Sigmoid colon (tissue), 7 donors: ENCODE measurements around the gene CARMIL3. TPM values are rescaled to one million over a fixed set of nuclear protein-coding genes. Genes with fewer than 3 reads are reported as not detected.
A peak's percentile ranks its signal among the peaks of the same experiment; 100 is the strongest.

Experiments
- DNase-seq: peaks from one replicate; pipeline ENCODE4 v3.0.0-alpha.2; 2019
- H3K27ac ChIP-seq, 4 donors: fragments of 200-600 bp; sonication (generic); one replicate each; pipeline ENCODE4 v1.5.1; 2016 to 2019; ENCODE audit warnings: mild to moderate bottlenecking in 1 of 4
- H3K27me3 ChIP-seq, 3 donors: fragments of 200-600 bp; sonication (generic); one replicate each; pipeline ENCODE4 v1.5.1; 2019; ENCODE audit warnings: mild to moderate bottlenecking in 1 of 3
- H3K36me3 ChIP-seq, 4 donors: fragments of 200-600 bp; sonication (generic); one replicate each; pipeline ENCODE4 v1.5.1; 2016 to 2019
- H3K4me1 ChIP-seq, 4 donors: fragments of 200-600 bp; sonication (generic); one replicate each; pipeline ENCODE4 v1.5.1; 2017 to 2019
- H3K4me3 ChIP-seq, 4 donors: fragments of 200-600 bp; sonication (generic); one replicate each; pipeline ENCODE4 v1.5.1; 2017 to 2019; ENCODE audit warnings: mild to moderate bottlenecking in 2 of 4, moderate library complexity in 1 of 4
- H3K9me3 ChIP-seq, 4 donors: fragments of 200-600 bp in 3 of 4; sonication (generic) in 3 of 4; one replicate each; pipeline versions ENCODE4 v1.5.1 to v1.6.1; 2013 to 2019
- EP300 ChIP-seq, 4 donors: sonication (generic); formaldehyde crosslinking; IDR thresholded peaks; one replicate each; pipeline ENCODE4 v1.6.1; 2017; ENCODE audit warnings: antibody characterized with exemption in 4 of 4
- POLR2A ChIP-seq, 2 donors: fragments of 450-650 bp; IDR thresholded peaks; one replicate each; pipeline ENCODE4 v1.6.1; 2016; ENCODE audit warnings: antibody characterized with exemption in 2 of 2, mild to moderate bottlenecking in 2 of 2, moderate library complexity in 2 of 2
- POLR2AphosphoS5 ChIP-seq, 4 donors: sonication (generic); formaldehyde crosslinking; IDR thresholded peaks; one replicate each; pipeline ENCODE4 v1.6.1; 2017; ENCODE audit warnings: antibody characterized with exemption in 4 of 4
- WGBS, 2 donors: extraction: QIAGEN DNeasy Blood & Tissue Kit; methylation state at CpG; one replicate each; pipeline ENCODE4 v1.1.7; 2013; 5-methylcytosine and 5-hydroxymethylcytosine counted together
- intact Hi-C: fragments of 100-400 bp; cut with DNase I; formaldehyde crosslinking; loops from one replicate; pipeline ENCODE4 v1.15.1; 2023
- polyA plus RNA-seq, 3 donors: library from polyadenylated mRNA; stranded (reverse); fragments of 200-250 nt; gene quantifications; one replicate each; pipeline ENCODE4 v1.2.3, GENCODE V29; 2013
- total RNA-seq, 4 donors: library from RNA; depleted of rRNA; stranded (reverse); fragments of >200 nt; gene quantifications; one replicate each; pipeline ENCODE4 v1.1.0, GENCODE V29; 2016
- TF ChIP-seq, protein P1 (sequence below), 4 experiments: fragments of 450-650 bp in 3 of 4; fragments of 200-600 bp in 1 of 4; IDR thresholded peaks; one replicate each; pipeline ENCODE4 v1.5.1; 2016 to 2019; ENCODE audit warnings: antibody characterized with exemption in 4 of 4, mild to moderate bottlenecking in 3 of 4, moderate library complexity in 2 of 4
- donor health status: healthy with polysubstance abuse.
- donor health status: Bipolar disorder and iron deficiency.
- donor health status: healthy.

Gene CARMIL3
- total and polyA plus RNA-seq, 7 donors, result under 0.01 to 3.3 (median 0.23) TPM

DNA sequence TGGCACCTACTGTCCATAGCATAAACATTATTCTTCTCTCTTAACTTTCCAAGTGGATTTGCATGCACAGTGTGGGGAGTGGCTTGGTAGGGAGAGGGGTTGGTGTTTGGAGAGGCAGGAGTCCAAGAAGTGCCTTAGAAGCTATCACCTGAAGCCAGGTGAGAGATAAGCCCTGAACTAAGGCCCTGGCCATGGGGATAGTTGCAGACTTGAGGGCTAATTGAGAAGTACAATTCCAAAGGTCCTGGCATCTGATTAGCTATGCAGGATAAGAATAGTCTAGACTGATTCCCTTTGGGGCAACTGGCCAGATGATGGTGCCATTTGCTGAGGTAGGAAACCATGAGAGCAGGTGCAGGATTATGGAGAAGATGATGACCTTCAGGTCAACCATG lies 40.3 kb downstream of the CARMIL3 start:
- H3K4me3 ChIP-seq, result no peak overlapping the region
- H3K27me3 ChIP-seq, result no peaks in the 10 kb centered on the region
- H3K36me3 ChIP-seq, result no peaks in the 10 kb centered on the region
- intact Hi-C loops, result loop anchor here (2.0 to 10.0 kb wide), 3 partner anchors 39 to 457 kb away; partner anchors contain the start of genes CARMIL3, DHRS2 and DHRS4L2
- H3K27ac ChIP-seq, result no peak overlapping the region
- H3K9me3 ChIP-seq, result no peaks in the 10 kb centered on the region
- TF ChIP-seq, protein P1, sequence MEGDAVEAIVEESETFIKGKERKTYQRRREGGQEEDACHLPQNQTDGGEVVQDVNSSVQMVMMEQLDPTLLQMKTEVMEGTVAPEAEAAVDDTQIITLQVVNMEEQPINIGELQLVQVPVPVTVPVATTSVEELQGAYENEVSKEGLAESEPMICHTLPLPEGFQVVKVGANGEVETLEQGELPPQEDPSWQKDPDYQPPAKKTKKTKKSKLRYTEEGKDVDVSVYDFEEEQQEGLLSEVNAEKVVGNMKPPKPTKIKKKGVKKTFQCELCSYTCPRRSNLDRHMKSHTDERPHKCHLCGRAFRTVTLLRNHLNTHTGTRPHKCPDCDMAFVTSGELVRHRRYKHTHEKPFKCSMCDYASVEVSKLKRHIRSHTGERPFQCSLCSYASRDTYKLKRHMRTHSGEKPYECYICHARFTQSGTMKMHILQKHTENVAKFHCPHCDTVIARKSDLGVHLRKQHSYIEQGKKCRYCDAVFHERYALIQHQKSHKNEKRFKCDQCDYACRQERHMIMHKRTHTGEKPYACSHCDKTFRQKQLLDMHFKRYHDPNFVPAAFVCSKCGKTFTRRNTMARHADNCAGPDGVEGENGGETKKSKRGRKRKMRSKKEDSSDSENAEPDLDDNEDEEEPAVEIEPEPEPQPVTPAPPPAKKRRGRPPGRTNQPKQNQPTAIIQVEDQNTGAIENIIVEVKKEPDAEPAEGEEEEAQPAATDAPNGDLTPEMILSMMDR (IDR thresholded peaks at IDR 0.05), result no peak
- TF ChIP-seq POLR2A (IDR thresholded peaks at IDR 0.05) (no peak), EP300 (IDR thresholded peaks at IDR 0.05) (no peak)
- peaks cover 0 to 19% (median 9%) of the 10 kb centered on the region in 4 donors for H3K4me1 ChIP-seq
- DNase-seq, result no peak

DNA sequence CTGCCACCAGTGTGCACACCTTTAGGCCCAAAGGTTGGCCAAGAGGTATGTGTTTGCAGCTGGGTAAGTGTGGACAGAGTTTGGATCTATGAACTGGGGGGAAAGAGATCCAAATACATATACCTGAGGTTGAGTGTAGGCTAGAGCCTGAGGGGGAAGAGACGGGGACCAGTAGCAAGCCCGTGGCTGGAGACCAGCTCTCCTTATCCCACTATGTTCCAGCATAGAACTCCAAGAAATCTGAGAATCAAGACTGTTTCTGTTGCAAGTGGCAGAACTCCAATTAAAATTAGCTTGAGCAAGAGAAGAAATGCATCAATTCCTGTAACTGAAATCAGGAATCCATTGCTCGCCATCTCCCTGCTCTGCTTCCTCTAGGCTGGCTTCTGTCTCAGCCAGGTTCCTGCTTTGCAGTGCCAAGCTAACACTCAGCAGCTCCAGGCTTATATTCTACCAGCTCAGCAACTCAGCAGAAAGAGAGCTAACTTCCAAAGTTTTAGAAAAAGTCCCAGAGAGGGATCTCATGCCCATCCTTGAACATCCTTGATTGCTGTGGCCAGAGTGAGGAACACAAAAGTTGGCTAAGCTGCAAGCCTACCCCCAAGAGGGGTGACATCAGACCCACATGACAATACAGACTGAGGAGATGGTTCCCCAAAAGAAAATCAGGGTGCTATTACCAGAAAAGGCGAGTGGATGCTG lies 40.8 kb downstream of the CARMIL3 start:
- Histone ChIP-seq H3K9me3 (no peaks in the 10 kb centered on the region), H3K36me3 (no peaks in the 10 kb centered on the region), H3K27ac (peak overlapping the region; percentile 88 to 99 (median 89)), H3K27me3 (no peaks in the 10 kb centered on the region), H3K4me1 (peaks cover 0 to 19% (median 9%) of the 10 kb centered on the region in 4 donors), H3K4me3 (no peak overlapping the region)
- intact Hi-C loops, result loop anchor here (2.0 to 10.0 kb wide), 3 partner anchors 40 to 458 kb away; partner anchors contain the start of genes CARMIL3, DHRS2 and DHRS4L2
- 77 to 94% methylated on average over 4 of the region's 4 CpGs for WGBS, 2 donors
- DNase-seq, result peak; percentile 21
- TF ChIP-seq POLR2AphosphoS5 (IDR thresholded peaks at IDR 0.05) (no peak), POLR2A (IDR thresholded peaks at IDR 0.05) (no peak), EP300 (IDR thresholded peaks at IDR 0.05) (no peak)
- TF ChIP-seq, protein P1 (IDR thresholded peaks at IDR 0.05), result no peak

DNA sequence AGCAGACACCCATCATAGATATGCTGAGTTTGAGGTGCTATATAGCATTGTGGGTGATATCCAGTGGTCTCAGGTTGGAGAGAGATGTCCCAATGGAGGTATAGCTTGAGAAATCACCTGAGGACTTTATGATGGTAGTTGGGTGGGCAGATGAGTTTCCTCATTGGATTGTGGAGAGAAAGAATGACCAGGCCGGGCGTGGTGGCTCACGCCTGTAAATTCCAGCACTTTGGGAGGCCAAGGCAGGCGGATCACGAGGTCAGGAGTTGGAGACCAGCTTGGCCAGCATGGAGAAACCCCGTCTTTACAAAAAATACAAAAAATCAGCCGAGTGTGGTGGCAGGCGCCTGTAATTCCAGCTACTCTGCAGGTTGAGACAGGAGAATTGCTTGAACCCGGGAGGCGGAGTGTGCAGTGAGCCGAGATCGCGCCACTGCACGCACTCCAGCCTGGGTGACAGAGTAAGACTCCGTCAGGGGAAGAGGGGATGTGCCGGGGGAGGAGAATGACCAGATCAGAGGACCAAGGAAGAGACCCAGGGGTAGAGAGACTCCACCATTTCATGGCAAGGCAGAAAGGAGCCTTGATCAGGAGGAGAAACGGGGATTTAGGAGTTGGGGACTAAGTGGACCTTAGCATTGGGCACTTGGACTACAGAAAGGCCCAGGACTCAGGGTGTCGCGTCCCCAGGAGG lies 41.5 kb downstream of the CARMIL3 start:
- Histone ChIP-seq H3K4me1 (peaks cover 0 to 19% (median 9%) of the 10 kb centered on the region in 4 donors), H3K27ac (peak overlapping the region; percentile 88 to 99 (median 89)), H3K36me3 (peaks cover 0 to 3% (median 0%) of the 10 kb centered on the region in 4 donors), H3K27me3 (no peaks in the 10 kb centered on the region), H3K9me3 (no peaks in the 10 kb centered on the region), H3K4me3 (peak overlapping the region; percentile 77 to 95 (median 86))
- DNase-seq, result no peak
- intact Hi-C loops, result loop anchor here (2.0 to 10.0 kb wide), 3 partner anchors 41 to 459 kb away; partner anchors contain the start of genes CARMIL3, DHRS2 and DHRS4L2
- 80 to 85% methylated on average over 19 of the region's 19 CpGs for whole genome bisulfite sequencing, 2 donors
- TF ChIP-seq EP300 (IDR thresholded peaks at IDR 0.05) (no peak), POLR2A (IDR thresholded peaks at IDR 0.05) (no peak), POLR2AphosphoS5 (IDR thresholded peaks at IDR 0.05) (no peak)
- TF ChIP-seq, protein P1 (IDR thresholded peaks at IDR 0.05), result no peak

DNA sequence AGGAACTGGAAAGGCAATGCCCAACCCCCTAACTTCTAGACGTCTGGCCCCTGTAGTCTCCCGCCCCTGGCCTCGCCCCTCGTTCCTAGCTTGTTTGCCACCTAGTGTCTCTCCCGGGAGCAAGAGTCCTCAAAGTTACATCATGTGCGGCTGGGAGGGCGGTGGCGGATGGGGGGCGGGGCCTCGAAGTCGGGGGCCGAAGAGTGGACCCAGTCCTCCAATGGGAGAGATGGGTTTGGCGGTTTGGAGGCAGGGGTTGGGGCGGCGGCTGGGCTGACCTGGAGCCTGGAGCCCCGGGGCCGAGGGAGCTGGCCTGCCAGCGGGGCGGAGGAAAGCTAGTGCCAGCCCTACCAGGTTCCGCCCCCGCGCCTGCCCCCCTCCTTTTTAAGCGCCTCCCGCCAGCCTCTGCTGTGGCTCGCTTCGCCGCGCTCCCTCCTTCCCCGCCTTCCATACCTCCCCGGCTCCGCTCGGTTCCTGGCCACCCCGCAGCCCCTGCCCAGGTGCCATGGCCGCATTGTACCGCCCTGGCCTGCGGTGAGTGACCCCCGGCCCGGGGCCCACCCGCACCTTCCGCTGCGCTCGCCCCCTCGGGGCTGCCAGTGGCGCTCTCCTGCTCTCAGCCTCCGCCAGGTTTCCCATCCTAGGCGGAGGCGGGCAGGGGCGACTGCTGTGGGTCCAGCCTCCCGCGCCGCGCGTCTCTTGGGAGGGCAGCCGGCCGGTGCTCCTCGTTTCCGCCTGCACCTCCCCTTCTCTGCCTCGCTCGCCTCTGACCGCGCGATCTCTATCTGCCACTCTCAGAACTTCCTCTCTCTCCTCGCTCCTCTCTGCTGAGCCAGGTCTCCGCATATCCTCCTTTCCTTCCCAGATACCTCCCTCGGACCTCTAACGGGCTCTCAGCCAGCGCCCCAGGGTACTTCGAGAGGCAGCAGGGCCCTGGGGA lies 42.4 kb downstream of the CARMIL3 start, which contains the start of gene PCK2:
TSS of gene PCK2 (plus strand) at position 411 of the 940 bp plus-strand sequence. CDS start at position 506, 95 bp downstream.
- H3K27ac ChIP-seq, result peak within 1 kb of the TSS; percentile 88 to 99 (median 89)
- H3K36me3 ChIP-seq, result peaks cover 0 to 4% (median 0%) of the 10 kb centered on the region in 4 donors
- WGBS, 2 donors, result 0 to 1% methylated on average over 68 of the region's 68 CpGs
- no peaks in the 10 kb centered on the region for H3K27me3 ChIP-seq
- peaks cover 0 to 19% (median 9%) of the 10 kb centered on the region in 4 donors for H3K4me1 ChIP-seq
- intact Hi-C loops, result loop anchor here (1.0 to 10.0 kb wide), 4 partner anchors 13 to 459 kb away; partner anchors contain the start of genes CARMIL3, DHRS2 and DHRS4L2
- no peaks in the 10 kb centered on the region for H3K9me3 ChIP-seq
- peak within 1 kb of the TSS; percentile 77 to 95 (median 86) for H3K4me3 ChIP-seq
- peak; percentile 98 for DNase-seq
- TF ChIP-seq POLR2A (IDR thresholded peaks at IDR 0.05), result peak in 1 of 2 donors; percentile 81
- TF ChIP-seq, protein P1 (IDR thresholded peaks at IDR 0.05), result peak in 2 of 4 experiments; percentile 15 to 16
- peak; percentile 17 to 67 (median 60) for TF ChIP-seq POLR2AphosphoS5 (IDR thresholded peaks at IDR 0.05)
- no peak for TF ChIP-seq EP300 (IDR thresholded peaks at IDR 0.05)
